HCT116 (cell line): Measurements from ENCODE around the gene U2AF1. TPM values are rescaled to one million over a fixed set of nuclear protein-coding genes. Genes with fewer than 3 reads are reported as not detected.
"Not testable (repeated sequence)": the region's sequence is repeated elsewhere in the genome, so short reads cannot be mapped to it uniquely, and the experiment has no call there.

Experiments used
- ATAC-seq: fragments of 200-7000 bp; cut with Tn5 transposase; 2 replicates; pipeline ENCODE4 v1.9.1; 2020; ENCODE audit warnings: mild to moderate bottlenecking, moderate library complexity
- BruUV-seq: library from RNA; stranded (reverse); fragments of 400-500 nt; replicated peaks from 2 replicates; lab custom pipeline; 2021; lab: Mats Ljungman, UMichigan
- CTCF ChIA-PET: fragments of 300-600 bp; sonication (Branson Sonifier 250); formaldehyde crosslinking; loops from one replicate; lab custom pipeline; 2021; ENCODE audit warnings: antibody characterized with exemption; lab: Charles Lee
- POLR2A ChIA-PET: fragments of 300-600, 350-600 bp; sonication (Branson Sonifier 250); formaldehyde crosslinking; loops from one replicate; lab custom pipeline; 2021; ENCODE audit warnings: antibody characterized with exemption; lab: Charles Lee
- RAD21 ChIA-PET, 2 experiments: fragments of 300-600 bp; sonication (Branson Sonifier 250); formaldehyde crosslinking; loops; one replicate each; lab custom pipeline; 2023; ENCODE audit warnings: low total read pairs in 2 of 2; ENCODE audit not compliant: uncharacterized antibody in 2 of 2, unreplicated experiment in 2 of 2, low non-redundant PET in 1 of 2; lab: Charles Lee
- DNase-seq: peaks from one replicate; pipeline ENCODE4 v3.0.0-alpha.2; 2010; ENCODE audit warnings: low read depth, low spot score
- H2AFZ ChIP-seq: fragments of 200-600 bp; shearing (Covaris generic), sonication (generic); 2 replicates; pipeline ENCODE4 v1.6.1; 2017; ENCODE audit warnings: low read depth, mixed run types, mixed read lengths, antibody characterized with exemption, low read length; ENCODE audit not compliant: poor library complexity, severe bottlenecking
- H3K27ac ChIP-seq: 2 replicates; pipeline ENCODE4 v1.5.1; 2012; ENCODE audit warnings: low read depth, low read length
- H3K27me3 ChIP-seq: fragments of 200-600 bp; sonication (generic); 2 replicates; pipeline ENCODE4 v1.6.1; 2016; ENCODE audit warnings: mixed run types, low read length, mixed read lengths; ENCODE audit not compliant: insufficient read depth
- H3K36me3 ChIP-seq, 2 experiments: fragments of 200-500 bp in 1 of 2; fragments of 200-600 bp in 1 of 2; sonication (Bioruptor generic) in 1 of 2; sonication (generic) in 1 of 2; 2 replicates each; pipeline versions ENCODE4 v1.5.1 to v1.6.1; 2014 to 2016; ENCODE audit warnings: low read length in 2 of 2, inconsistent platforms in 1 of 2, mixed read lengths in 1 of 2, mixed run types in 1 of 2; ENCODE audit not compliant: insufficient read depth in 2 of 2, control insufficient read depth in 1 of 2
- H3K4me1 ChIP-seq, 2 experiments: fragments of 200-600 bp in 1 of 2; sonication (generic) in 1 of 2; 2 replicates each; pipeline versions ENCODE4 v1.5.1 to v1.6.1; 2012 to 2017; ENCODE audit warnings: low read length in 2 of 2, inconsistent platforms in 1 of 2, mild to moderate bottlenecking in 1 of 2, mixed read lengths in 1 of 2, mixed run types in 1 of 2, moderate library complexity in 1 of 2; ENCODE audit not compliant: insufficient read depth in 2 of 2, control insufficient read depth in 1 of 2
- H3K4me2 ChIP-seq: fragments of 200-600 bp; sonication (generic); 2 replicates; pipeline ENCODE4 v1.6.1; 2017; ENCODE audit warnings: mixed run types, low read length, mixed read lengths
- H3K4me3 ChIP-seq, 2 experiments: fragments of 200-600 bp in 1 of 2; sonication (generic) in 1 of 2; replicated peaks in 1 of 2; 2 replicates each; pipeline ENCODE4 v1.5.1; 2011 to 2016; ENCODE audit warnings: low read length in 2 of 2, control low read depth in 1 of 2, low read depth in 1 of 2, mild to moderate bottlenecking in 1 of 2, mixed read lengths in 1 of 2, mixed run types in 1 of 2
- H3K79me2 ChIP-seq: fragments of 200-600 bp; sonication (generic); 2 replicates; pipeline ENCODE4 v1.6.1; 2017; ENCODE audit warnings: mild to moderate bottlenecking, mixed run types, low read length, moderate library complexity, mixed read lengths; ENCODE audit not compliant: insufficient read depth
- H3K9ac ChIP-seq: fragments of 200-600 bp; sonication (generic); 2 replicates; pipeline ENCODE4 v1.6.1; 2016; ENCODE audit warnings: low read length, mixed read lengths
- H3K9me2 ChIP-seq: fragments of 200-600 bp; sonication (generic), shearing (Covaris generic); 2 replicates; pipeline ENCODE4 v1.6.1; 2017; ENCODE audit warnings: mixed run types, mild to moderate bottlenecking, moderate library complexity; ENCODE audit not compliant: insufficient read depth
- H3K9me3 ChIP-seq, 2 experiments: fragments of 200-500 bp in 1 of 2; fragments of 200-600 bp in 1 of 2; sonication (Bioruptor generic) in 1 of 2; sonication (generic) in 1 of 2; 2 replicates each; pipeline ENCODE4 v1.6.1; 2014 to 2017; ENCODE audit warnings: low read length in 2 of 2, mixed read lengths in 2 of 2, inconsistent platforms in 1 of 2, low read depth in 1 of 2, mild to moderate bottlenecking in 1 of 2, mixed run types in 1 of 2, moderate library complexity in 1 of 2; ENCODE audit not compliant: control insufficient read depth in 1 of 2, insufficient read depth in 1 of 2
- H4K20me1 ChIP-seq: fragments of 200-600 bp; sonication (generic), shearing (Covaris generic); 2 replicates; pipeline ENCODE4 v1.6.1; 2017; ENCODE audit warnings: mixed run types, mild to moderate bottlenecking, moderate library complexity; ENCODE audit not compliant: insufficient read depth
- intact Hi-C: fragments of 100-400 bp; cut with micrococcal nuclease; formaldehyde crosslinking; loops from 2 replicates; pipeline ENCODE4 v1.10.0; 2022
- total RNA-seq: library from RNA; stranded (reverse); gene quantifications from one replicate; pipeline ENCODE4 v1.2.1, GENCODE V29; 2021; ENCODE audit not compliant: unreplicated experiment

The U2AF1 gene
- total RNA-seq, 1 experiment from 2014 or later = 26.1 TPM

DNA sequence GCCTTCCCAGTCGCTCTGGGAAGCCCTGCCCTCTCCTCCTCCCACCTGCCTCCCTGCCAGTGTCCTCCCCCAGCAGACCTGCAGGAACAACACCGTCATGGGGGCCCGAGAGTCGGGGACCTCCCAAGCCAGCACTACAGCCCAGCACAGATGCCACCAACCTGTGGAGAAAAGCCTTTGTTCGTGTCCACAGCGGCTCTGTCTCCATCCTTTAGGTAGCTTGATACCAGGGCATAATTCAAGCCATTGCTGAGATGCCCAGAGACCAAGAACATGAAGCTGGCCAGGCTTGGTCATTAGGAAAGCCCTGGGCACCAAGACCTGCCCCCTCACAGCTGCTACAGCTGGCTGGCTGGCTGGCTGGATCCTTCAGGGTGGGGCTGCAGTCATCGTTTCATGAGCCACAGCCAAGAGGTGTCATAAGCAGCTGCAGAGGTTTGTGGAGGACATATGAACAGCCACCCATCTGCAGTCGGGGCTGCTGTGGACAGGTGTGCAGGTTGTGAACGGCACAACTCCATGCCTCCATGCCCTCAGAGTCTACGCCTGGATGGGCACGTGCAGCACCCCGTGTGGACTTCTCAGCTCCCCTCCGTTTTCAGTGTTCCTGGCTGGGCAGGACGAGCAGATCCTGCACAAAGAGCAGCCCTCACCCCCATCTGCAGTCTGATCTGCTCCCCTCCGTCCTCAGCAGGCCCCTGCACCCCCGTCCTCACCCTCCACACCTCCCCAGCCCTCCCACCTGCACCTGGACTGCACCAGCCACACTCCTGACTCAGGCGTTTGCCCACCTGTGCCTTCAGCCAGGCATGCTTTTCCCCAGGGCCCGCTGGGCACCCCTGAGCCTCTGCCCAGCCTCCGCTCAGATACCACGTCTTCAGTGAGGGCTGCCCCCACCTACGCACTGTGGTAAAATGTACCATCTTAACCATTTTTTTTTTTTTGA lies 61.2 kb downstream of the U2AF1 start:
- BruUV-seq, H3K4me3 ChIP-seq, DNase-seq, H4K20me1 ChIP-seq, H3K9me2 ChIP-seq, H3K9me3 ChIP-seq, H3K27ac ChIP-seq, H3K79me2 ChIP-seq, H2AFZ ChIP-seq, ATAC-seq, intact Hi-C loops, H3K9ac ChIP-seq, H3K27me3 ChIP-seq, H3K4me1 ChIP-seq, RAD21 ChIA-PET, H3K36me3 ChIP-seq, CTCF ChIA-PET, POLR2A ChIA-PET, H3K4me2 ChIP-seq: not testable (repeated sequence)

DNA sequence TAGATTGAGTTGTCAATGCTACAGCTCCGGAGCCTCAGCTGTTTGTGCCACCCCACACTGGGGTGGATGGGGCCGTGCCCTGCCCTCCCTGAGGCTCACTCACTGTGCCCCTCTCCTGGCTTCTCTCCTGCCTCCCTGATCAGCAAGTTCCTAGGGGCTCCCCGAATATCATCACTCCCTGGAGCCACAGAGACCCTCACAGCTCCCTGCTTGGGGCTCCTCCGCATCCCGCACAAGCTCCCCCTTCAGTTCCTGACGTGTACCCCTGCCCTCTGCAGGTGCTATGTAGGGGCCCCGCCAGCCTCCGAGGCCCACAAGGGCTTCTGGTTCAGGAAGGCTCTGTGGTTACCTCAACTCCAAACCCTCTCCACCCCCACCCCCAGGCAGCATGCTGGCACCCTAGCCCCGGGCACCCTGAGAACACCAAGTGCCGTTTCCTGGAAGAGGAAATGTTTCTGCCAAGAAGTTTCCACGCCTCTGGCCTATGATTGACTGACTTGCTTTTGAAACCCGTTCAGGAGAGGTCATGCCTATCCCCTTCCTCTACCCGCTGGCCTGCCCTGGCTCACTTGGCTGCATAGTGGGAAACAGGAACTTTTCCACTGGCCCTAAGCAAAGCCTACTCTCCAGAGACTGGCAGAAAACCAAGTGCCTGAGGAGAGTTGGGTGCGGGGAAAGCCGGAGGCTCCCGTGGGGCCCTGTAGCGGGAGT lies 62.0 kb downstream of the U2AF1 start:
- RAD21 ChIA-PET, DNase-seq, H3K9me2 ChIP-seq, H3K9me3 ChIP-seq, CTCF ChIA-PET, intact Hi-C loops, H3K4me2 ChIP-seq, H4K20me1 ChIP-seq, H3K27ac ChIP-seq, POLR2A ChIA-PET, H3K36me3 ChIP-seq, H3K9ac ChIP-seq, H3K4me3 ChIP-seq, H2AFZ ChIP-seq, BruUV-seq, H3K27me3 ChIP-seq, H3K4me1 ChIP-seq, ATAC-seq, H3K79me2 ChIP-seq: not testable (repeated sequence)

DNA sequence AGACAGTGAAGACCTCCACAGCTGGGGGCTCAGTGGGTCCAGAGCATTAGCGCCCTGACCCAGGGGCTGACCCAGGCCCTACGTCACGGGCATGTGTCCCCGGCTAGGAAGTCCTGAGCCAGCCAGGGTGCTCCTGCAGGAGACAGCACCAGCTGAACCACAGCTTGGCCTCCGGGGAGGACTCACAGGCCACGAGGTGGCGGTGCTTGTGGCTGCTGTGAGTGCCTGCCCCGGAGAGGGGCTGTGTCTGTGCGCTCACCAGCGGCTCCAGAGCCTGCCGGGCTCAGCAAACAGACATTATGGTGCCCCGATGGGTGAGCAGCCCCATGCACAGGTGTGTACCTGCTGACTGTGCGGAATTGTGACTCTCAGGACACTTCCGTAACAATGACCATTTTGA lies 62.8 kb downstream of the U2AF1 start:
- H3K27ac ChIP-seq, H3K4me1 ChIP-seq, H3K27me3 ChIP-seq, RAD21 ChIA-PET, H3K9ac ChIP-seq, intact Hi-C loops, H3K36me3 ChIP-seq, H3K4me3 ChIP-seq, H4K20me1 ChIP-seq, ATAC-seq, H2AFZ ChIP-seq, BruUV-seq, H3K9me2 ChIP-seq, DNase-seq, POLR2A ChIA-PET, H3K9me3 ChIP-seq, CTCF ChIA-PET, H3K4me2 ChIP-seq, H3K79me2 ChIP-seq: not testable (repeated sequence)

DNA sequence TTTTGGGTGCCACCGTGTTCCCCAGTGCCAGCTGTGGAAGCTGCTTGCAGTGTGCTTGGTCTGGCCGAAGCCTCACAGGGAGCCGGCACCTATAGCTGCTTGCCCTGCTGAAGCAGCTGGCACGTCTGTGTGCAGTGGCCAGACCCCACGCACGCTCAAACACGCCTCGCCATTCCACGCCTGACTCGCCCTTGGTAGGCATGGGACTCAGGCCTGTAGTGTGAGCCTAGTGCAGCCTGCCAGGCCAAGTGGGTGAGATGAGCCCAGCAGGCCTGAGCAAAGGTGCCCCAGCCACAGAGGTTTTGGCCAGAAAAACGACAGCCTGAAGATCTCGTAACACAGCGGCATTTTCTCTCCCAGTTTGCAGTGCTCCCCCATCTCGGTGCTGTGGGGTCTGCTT lies 64.1 kb downstream of the U2AF1 start:
- BruUV-seq, H3K4me1 ChIP-seq, H3K27me3 ChIP-seq, RAD21 ChIA-PET, H3K4me2 ChIP-seq, CTCF ChIA-PET, H3K9me3 ChIP-seq, ATAC-seq, POLR2A ChIA-PET, H4K20me1 ChIP-seq, intact Hi-C loops, H3K36me3 ChIP-seq, H3K9me2 ChIP-seq, DNase-seq, H3K4me3 ChIP-seq, H2AFZ ChIP-seq, H3K9ac ChIP-seq, H3K79me2 ChIP-seq, H3K27ac ChIP-seq: not testable (repeated sequence)
